LNCaP clone FGC (cell line): Measurements from ENCODE around the gene ACKR2.

ENCODE experiments used
- DNase-seq: peaks from one replicate; pipeline ENCODE4 v3.0.0-alpha.2; 2011; ENCODE audit warnings: low read depth
- H3K4me3 ChIP-seq: 2 replicates; pipeline ENCODE4 v1.5.1; 2011; ENCODE audit warnings: mild to moderate bottlenecking, low read depth, low read length, control low read depth
- TF ChIP-seq, protein P1 (sequence below): IDR thresholded peaks from 2 replicates; pipeline ENCODE4 v1.5.1; 2012; ENCODE audit warnings: mild to moderate bottlenecking; ENCODE audit not compliant: control insufficient read depth, insufficient read depth; ENCODE audit errors: extremely low read depth

Gene ACKR2

GRCh38 chr3:42905740-42906069 is 96.5 kb downstream of the ACKR2 start:
- TF ChIP-seq, protein P1, sequence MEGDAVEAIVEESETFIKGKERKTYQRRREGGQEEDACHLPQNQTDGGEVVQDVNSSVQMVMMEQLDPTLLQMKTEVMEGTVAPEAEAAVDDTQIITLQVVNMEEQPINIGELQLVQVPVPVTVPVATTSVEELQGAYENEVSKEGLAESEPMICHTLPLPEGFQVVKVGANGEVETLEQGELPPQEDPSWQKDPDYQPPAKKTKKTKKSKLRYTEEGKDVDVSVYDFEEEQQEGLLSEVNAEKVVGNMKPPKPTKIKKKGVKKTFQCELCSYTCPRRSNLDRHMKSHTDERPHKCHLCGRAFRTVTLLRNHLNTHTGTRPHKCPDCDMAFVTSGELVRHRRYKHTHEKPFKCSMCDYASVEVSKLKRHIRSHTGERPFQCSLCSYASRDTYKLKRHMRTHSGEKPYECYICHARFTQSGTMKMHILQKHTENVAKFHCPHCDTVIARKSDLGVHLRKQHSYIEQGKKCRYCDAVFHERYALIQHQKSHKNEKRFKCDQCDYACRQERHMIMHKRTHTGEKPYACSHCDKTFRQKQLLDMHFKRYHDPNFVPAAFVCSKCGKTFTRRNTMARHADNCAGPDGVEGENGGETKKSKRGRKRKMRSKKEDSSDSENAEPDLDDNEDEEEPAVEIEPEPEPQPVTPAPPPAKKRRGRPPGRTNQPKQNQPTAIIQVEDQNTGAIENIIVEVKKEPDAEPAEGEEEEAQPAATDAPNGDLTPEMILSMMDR: no peak
- no peak overlapping the region for H3K4me3 ChIP-seq
- no peak for DNase-seq

DNA sequence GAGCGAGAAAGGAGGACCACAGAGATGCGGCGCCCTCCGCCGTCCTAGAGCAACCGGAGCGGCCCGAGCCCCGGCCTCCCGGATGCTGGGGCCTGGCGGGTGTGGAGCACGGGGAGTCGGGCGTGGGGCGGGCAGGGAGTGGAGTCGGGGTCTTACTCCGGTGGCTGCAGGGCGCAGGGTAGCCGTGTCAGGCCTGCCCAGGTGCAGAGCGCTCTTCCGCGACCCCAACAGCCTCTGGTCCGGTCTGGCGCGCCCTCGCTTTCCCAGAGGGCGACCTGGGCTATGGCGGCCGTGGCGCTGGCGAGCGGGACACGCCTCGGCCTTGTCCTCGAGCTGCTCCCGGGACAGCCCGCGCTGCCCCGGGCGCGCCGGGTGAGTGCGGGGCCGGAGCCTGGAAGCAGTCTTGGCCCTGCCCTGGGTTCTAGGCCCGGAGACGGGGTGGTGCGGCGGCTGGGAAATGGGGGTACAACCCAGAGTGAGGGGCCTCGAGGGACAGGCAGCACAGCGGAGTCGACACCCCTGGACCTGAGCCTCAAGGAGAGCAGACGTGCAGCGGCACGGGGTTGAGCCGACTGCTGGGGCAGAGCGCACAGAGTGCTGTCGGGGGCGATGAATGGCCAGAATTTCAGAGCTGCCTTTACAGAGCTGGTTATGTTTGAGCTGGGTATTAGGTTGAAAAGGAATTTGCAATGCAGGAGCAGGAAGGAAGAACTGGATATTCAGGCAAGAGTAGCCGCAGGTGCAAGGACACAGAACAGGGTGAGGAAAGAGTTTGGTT is 97.0 kb downstream of the ACKR2 start, which contains the start of gene ZNF662:
Gene ZNF662 (plus strand): TSS at position 73 of the 778 bp plus-strand sequence. CDS start 1,973 bp downstream, outside the sequence.
- TF ChIP-seq, protein P1: no peak
- DNase-seq: no peak
- no peak within 1 kb of the TSS for H3K4me3 ChIP-seq

DNA sequence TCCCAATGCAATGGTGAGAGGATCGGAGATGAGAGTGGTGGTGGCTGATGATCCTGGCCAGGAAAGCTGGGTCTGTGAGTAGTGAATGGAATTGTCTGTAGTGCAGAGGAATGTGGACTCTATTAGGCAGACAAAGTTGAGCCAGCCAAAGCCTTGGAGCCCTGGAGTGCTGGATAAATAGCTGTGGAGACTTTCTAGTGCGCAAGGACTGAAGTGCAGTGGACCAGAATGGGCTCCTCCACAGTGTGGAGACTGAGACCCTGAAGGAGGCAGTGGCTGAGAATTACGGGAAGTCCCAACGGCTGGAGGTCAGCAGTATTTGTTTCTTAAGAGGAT is 97.6 kb downstream of the ACKR2 start:
- H3K4me3 ChIP-seq: no peak overlapping the region
- DNase-seq: no peak
- TF ChIP-seq, protein P1: no peak

DNA sequence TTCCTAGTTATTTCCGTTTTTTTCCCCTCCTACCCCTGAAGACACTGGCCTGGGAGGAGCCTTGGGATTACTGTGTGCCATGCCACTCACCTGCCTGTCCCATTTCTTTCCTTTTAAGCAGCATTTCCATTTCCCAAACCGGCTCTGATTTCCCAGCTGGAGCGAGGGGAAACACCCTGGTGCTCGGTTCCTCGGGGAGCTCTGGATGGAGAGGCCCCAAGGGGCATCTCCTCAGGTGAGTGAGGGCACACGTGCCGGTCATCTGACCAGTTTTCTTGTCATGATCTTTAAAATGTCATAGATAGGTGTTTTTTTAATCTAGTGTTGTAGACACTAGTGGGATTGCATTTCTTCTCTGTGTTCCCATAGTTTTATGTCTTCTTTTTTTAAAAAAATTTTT is 99.4 kb downstream of the ACKR2 start:
- TF ChIP-seq, protein P1: no peak
- no peak for DNase-seq
- no peak overlapping the region for H3K4me3 ChIP-seq

GRCh38 chr3:42911551-42911950 is 102.3 kb downstream of the ACKR2 start:
- TF ChIP-seq, protein P1: no peak
- no peak for DNase-seq
- H3K4me3 ChIP-seq: no peak overlapping the region

GRCh38 chr3:42914771-42915515 is 105.7 kb downstream of the ACKR2 start:
- H3K4me3 ChIP-seq: no peak overlapping the region
- DNase-seq: no peak
- TF ChIP-seq, protein P1: no peak
